GM12891 (cell line): ENCODE data around the gene DCST2.

Experiments
- POLR2A ChIP-seq: IDR thresholded peaks from 2 replicates; pipeline ENCODE4 v1.6.1; 2011; ENCODE audit warnings: low read depth, low read length, control low read depth
- POLR2AphosphoS5 ChIP-seq: IDR thresholded peaks from 2 replicates; pipeline ENCODE4 v1.6.1; 2011; ENCODE audit warnings: low read depth, low read length, control low read depth
- SPI1 ChIP-seq: IDR thresholded peaks from 2 replicates; pipeline ENCODE4 v1.6.1; 2011; ENCODE audit warnings: low read depth, low read length, control low read depth
- TAF1 ChIP-seq: IDR thresholded peaks from 2 replicates; pipeline ENCODE4 v1.6.1; 2011; ENCODE audit warnings: low read depth, low read length, control low read depth

- TF ChIP-seq POLR2AphosphoS5 (no peak), POLR2A (no peak), TAF1 (no peak), SPI1 (0 out of 2 replicates have a peak, but pooled peaks have one; percentile 3)
Measured at GRCh38 chr1:154996966-154997701, 36.4 kb downstream of the DCST2 start.
